HepG2 (cell line): Measurements from ENCODE around the gene DIPK1A.

Experiments
- CTCF ChIP-seq: sonication (generic); formaldehyde crosslinking; IDR thresholded peaks from 2 replicates; pipeline ENCODE4 v1.5.0; 2020; ENCODE audit warnings: mild to moderate bottlenecking, missing genetic modification reagents, moderate library complexity
- HDAC2 ChIP-seq: sonication (generic); formaldehyde crosslinking; IDR thresholded peaks from 2 replicates; pipeline ENCODE4 v1.4.0; 2020; ENCODE audit warnings: missing genetic modification reagents
- HNF4A ChIP-seq: sonication (generic); formaldehyde crosslinking; IDR thresholded peaks from 2 replicates; pipeline ENCODE4 v1.4.0; 2020; ENCODE audit warnings: missing genetic modification reagents
- KLF6 ChIP-seq: IDR thresholded peaks from 2 replicates; pipeline ENCODE4 v1.8.0; 2016; ENCODE audit warnings: missing biosample characterization, missing genetic modification reagents
- RBFOX2 ChIP-seq: fragments of 200-400 bp; formaldehyde crosslinking; IDR thresholded peaks from 2 replicates; pipeline ENCODE4 v1.6.1; 2017; ENCODE audit warnings: low read depth, mild to moderate bottlenecking, low read length
- SIN3A ChIP-seq: IDR thresholded peaks from 2 replicates; pipeline ENCODE4 v1.6.1; 2011; ENCODE audit warnings: low read depth, mild to moderate bottlenecking, control low read depth, low read length, borderline replicate concordance
- SUZ12 ChIP-seq: fragments of 150-350 bp; IDR thresholded peaks from 2 replicates; pipeline ENCODE4 v1.6.1; 2014; ENCODE audit warnings: low read depth, low read length
- ZNF747 ChIP-seq: sonication (generic); formaldehyde crosslinking; IDR thresholded peaks from 2 replicates; pipeline ENCODE4 v1.8.1; 2023; ENCODE audit warnings: missing genetic modification reagents, mild to moderate bottlenecking, borderline replicate concordance
- TF ChIP-seq, protein P1 (sequence below): IDR thresholded peaks from 2 replicates; pipeline ENCODE4 v1.6.1; 2012; ENCODE audit warnings: inconsistent platforms
- TF ChIP-seq, protein P2 (sequence below): sonication (generic); formaldehyde crosslinking; IDR thresholded peaks from 2 replicates; pipeline ENCODE4 v1.8.0; 2022; ENCODE audit warnings: mild to moderate bottlenecking, missing genetic modification reagents
- TF ChIP-seq, protein P3 (sequence below), 2 experiments: sonication (generic) in 1 of 2; formaldehyde crosslinking in 1 of 2; IDR thresholded peaks; 2 replicates each; pipeline versions ENCODE4 v1.4.0 to v1.6.1; 2018 to 2020; ENCODE audit warnings: missing genetic modification reagents in 2 of 2, borderline replicate concordance in 1 of 2, low read depth in 1 of 2, mild to moderate bottlenecking in 1 of 2, missing biosample characterization in 1 of 2

DNA sequence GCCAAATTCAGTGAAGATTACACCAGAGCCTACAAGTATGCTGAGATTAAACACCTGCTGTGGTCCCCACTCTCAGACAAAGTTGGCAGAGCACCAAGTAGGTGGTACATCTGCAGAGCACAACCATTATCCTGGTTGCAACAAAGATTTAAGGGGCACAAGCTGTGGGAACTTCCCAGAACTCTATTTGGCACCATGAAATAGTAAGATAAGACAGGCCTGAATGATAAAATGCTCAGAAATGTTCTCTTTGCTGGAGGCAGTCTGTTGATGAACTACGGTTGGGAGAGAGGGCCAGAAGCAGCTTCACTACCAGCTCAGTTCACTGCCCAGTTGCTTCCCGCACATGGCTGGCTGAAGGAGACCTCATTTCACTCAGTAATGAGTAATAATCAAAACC, 109.5 kb downstream of the DIPK1A start:
- TF ChIP-seq CTCF (CRISPR knock-in tag), result no peak
- no peak for TF ChIP-seq SIN3A
- TF ChIP-seq, protein P1, sequence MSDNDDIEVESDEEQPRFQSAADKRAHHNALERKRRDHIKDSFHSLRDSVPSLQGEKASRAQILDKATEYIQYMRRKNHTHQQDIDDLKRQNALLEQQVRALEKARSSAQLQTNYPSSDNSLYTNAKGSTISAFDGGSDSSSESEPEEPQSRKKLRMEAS, result no peak
- no peak for TF ChIP-seq HDAC2 (CRISPR knock-in tag)
- no peak for TF ChIP-seq HNF4A (CRISPR knock-in tag)
- no peak for TF ChIP-seq ZNF747 (CRISPR knock-in tag)
- TF ChIP-seq RBFOX2, result no peak
- no peak for TF ChIP-seq KLF6 (CRISPR knock-in tag)
- TF ChIP-seq, protein P2, sequence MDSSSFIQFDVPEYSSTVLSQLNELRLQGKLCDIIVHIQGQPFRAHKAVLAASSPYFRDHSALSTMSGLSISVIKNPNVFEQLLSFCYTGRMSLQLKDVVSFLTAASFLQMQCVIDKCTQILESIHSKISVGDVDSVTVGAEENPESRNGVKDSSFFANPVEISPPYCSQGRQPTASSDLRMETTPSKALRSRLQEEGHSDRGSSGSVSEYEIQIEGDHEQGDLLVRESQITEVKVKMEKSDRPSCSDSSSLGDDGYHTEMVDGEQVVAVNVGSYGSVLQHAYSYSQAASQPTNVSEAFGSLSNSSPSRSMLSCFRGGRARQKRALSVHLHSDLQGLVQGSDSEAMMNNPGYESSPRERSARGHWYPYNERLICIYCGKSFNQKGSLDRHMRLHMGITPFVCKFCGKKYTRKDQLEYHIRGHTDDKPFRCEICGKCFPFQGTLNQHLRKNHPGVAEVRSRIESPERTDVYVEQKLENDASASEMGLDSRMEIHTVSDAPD (CRISPR knock-in tag), result no peak
- TF ChIP-seq, protein P3, sequence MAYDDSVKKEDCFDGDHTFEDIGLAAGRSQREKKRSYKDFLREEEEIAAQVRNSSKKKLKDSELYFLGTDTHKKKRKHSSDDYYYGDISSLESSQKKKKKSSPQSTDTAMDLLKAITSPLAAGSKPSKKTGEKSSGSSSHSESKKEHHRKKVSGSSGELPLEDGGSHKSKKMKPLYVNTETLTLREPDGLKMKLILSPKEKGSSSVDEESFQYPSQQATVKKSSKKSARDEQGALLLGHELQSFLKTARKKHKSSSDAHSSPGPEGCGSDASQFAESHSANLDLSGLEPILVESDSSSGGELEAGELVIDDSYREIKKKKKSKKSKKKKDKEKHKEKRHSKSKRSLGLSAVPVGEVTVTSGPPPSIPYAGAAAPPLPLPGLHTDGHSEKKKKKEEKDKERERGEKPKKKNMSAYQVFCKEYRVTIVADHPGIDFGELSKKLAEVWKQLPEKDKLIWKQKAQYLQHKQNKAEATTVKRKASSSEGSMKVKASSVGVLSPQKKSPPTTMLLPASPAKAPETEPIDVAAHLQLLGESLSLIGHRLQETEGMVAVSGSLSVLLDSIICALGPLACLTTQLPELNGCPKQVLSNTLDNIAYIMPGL (CRISPR knock-in tag; IDR thresholded peaks at IDR 0.05; ENCODE audit: borderline replicate concordance in 1 of 2, low read depth in 1 of 2), result no peak
- no peak for TF ChIP-seq SUZ12
